GM18873 (cell line): ENCODE results near the gene PDZD4.

Source experiments
- ATAC-seq: cut with Tn5 transposase; IDR thresholded peaks from one replicate; pipeline ENCODE4 v1.9.1; 2021; ENCODE audit warnings: mild to moderate bottlenecking, moderate library complexity, moderate number of reproducible peaks; ENCODE audit not compliant: unreplicated experiment, low FRiP score

The PDZD4 gene, protein sequence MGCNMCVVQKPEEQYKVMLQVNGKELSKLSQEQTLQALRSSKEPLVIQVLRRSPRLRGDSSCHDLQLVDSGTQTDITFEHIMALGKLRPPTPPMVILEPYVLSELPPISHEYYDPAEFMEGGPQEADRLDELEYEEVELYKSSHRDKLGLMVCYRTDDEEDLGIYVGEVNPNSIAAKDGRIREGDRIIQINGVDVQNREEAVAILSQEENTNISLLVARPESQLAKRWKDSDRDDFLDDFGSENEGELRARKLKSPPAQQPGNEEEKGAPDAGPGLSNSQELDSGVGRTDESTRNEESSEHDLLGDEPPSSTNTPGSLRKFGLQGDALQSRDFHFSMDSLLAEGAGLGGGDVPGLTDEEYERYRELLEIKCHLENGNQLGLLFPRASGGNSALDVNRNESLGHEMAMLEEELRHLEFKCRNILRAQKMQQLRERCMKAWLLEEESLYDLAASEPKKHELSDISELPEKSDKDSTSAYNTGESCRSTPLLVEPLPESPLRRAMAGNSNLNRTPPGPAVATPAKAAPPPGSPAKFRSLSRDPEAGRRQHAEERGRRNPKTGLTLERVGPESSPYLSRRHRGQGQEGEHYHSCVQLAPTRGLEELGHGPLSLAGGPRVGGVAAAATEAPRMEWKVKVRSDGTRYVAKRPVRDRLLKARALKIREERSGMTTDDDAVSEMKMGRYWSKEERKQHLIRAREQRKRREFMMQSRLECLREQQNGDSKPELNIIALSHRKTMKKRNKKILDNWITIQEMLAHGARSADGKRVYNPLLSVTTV

DNA sequence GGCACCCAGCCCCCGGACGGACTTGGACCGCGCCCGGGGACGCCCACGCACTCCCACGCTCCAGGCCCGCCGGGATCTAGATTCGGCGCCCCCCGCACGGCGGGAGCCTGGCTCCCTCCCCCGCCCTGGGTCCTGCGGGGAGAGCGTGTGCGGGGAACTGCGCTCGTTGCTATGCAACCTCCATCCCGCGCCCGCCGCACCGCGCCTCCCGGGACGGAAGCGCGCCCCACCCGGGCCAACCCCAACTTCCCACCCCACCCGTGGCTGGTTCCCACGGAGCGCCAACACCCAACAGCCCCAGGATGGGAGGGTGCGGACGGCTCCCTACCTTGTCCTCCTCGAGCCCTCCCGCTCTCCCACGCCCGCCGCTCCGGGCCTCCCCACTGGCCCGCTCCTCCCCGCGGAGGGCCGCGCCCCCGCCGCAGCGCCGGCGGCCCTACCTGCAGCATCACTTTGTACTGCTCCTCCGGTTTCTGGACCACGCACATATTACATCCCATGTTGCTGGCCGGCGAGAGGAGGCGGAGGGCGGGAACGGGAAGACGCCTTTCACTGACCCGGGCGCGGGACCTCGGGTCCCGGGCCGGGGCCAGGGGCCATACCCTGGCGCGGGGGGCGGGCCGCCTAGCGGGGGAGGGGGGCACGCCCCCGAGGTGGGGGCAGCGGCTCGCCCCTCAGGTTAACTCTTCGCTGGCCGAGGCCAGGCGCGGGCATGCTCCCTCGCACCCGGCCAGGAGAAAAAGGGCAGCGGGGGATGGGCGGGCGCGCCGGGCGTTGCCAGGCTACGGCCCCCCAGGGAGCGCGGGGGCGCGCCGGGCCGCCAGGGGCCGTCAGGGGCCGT is at the start of gene PDZD4:
TSS of gene PDZD4 (minus strand) at position 746 of the 841 bp plus-strand sequence. CDS start at position 500, 246 bp downstream.
- no peak for ATAC-seq

DNA sequence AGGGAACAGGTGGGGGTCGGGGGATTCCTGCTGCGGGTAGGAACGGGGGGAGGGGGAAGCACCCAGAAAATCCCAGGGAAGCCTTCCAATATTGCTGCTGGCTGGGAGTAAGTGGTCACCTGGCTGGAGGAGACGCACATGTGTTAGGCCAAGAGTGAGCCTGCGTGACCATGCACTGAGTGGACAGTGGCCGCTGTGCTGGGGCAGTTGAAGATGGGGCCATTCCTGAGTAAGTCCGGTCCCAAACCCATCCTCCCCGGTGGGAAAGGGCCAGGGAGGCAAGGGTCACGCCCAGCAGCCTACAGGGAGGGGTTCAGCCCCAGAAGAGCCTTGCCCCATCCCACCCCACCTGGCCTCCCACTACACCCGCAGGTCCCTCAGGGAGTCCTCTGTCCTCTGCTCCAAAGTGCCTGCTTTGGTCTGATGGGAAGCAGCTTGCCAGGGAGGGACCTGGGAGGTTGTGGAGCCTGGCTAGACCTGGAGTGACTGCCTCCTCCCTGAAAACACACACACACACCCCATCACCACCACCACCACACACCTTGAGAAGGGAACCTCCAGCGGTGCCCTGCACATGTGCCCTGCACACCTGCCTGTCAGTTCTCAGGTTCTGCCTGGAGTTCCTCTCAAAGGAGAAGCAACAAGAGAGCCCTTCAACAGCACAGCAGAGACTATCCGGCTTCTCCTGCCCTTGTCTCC is 49.5 kb upstream of the PDZD4 start:
- ATAC-seq, result no peak

DNA sequence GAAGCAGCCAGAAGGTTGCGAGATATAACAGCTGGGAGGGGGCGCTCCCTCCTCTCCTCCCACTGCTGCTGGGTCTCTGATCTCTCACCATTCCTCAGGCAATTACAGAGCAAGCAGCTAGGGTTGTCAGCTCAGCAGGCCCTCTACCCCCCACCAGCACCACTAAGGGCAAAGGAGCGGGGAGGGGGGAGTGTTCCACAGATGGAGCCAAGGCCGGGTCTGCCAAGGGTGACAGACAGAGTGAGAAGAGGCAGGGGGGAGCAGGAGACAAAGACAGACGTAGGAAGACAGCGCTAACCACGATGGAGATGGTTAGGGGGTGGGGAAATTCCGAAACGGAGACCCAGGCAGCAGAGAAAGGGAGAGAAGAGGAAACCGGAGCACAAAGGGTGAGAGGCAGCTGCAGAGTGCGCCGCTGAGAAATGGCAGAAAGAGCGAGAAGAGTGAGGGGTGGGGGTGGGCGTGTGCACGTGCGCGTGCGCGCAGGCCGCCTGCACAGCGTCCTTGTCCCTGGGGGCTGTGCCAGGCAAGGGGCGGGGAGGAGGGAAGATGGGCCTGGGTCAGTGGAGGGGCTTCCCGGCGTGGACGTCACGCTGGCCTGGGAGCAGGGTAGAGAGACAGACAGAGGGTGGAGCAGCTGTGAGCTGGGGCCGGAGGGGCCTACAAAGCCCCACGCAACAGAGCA is 48.8 kb upstream of the PDZD4 start:
- ATAC-seq, result no peak

DNA sequence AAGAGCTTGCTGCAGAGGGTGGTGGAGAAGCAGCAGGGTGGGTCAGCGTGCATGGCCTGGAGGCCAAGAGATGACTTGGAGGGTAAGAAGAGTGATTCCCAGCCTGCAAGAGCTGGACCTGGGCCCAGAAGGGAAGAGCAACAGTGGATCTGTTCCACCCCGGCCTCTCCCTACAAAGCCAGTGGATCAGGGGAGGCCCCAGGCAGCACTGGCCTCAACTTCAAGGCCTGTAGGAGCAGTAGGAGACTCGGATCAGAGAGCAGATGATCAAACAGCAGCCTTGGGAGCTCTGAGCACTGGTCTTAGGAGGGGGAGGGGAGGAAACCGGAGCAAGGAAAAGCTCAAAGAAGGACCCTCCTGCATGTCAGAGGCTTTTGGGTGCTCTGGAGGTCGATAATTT is 48.0 kb upstream of the PDZD4 start:
- ATAC-seq, result no peak

DNA sequence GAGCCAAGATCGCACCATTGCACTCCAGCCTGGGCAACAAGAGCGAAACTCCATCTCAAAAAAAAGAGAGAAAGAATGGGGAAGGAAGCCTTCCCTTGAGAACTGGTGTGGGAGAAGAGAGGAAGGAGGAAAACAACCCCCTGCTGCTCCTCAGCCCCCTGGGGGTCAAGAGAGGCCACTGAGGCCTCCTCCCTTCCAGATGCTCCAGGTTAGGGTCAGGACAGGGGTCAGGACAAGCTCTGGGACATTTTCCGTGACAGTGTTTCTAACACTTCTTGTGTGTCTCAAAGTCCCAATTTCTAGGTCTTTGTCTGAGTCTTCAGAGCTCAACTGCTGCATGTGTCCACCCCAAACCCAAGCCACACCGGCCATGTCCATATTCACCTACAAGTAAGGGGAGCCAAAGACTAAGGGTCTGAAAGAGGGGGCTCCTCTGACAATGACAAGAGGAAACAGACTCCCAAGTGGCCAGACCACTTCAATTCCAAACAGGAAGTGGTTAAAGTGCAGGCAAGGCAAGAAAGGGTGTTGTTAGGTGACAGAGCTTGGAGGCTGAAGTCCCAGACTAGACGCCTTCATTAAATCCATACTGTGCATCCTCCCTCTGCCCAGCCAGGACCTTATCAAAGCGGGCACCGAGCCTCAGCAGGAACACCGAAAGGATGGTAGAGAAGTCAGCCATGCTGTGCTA is 47.4 kb upstream of the PDZD4 start:
- no peak for ATAC-seq

DNA sequence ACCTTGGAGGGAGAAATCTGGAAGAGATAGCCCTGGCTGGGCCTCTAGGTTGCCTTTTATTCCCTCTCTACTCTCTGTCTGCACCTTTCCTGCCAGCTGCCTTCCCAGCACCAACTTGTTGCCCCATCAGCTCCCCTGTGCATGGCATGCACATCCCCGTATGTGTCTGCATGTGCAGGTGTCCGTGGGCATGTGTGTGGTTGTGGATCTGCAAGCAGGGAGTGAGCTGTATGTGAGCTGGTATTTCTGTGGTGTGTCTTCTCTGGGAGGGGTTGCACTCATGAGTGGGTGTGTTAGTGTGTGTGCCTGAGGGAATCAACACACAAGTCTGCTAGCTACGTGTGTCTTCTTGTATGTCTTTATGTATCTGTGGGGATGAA is 45.8 kb upstream of the PDZD4 start:
- ATAC-seq, result no peak

DNA sequence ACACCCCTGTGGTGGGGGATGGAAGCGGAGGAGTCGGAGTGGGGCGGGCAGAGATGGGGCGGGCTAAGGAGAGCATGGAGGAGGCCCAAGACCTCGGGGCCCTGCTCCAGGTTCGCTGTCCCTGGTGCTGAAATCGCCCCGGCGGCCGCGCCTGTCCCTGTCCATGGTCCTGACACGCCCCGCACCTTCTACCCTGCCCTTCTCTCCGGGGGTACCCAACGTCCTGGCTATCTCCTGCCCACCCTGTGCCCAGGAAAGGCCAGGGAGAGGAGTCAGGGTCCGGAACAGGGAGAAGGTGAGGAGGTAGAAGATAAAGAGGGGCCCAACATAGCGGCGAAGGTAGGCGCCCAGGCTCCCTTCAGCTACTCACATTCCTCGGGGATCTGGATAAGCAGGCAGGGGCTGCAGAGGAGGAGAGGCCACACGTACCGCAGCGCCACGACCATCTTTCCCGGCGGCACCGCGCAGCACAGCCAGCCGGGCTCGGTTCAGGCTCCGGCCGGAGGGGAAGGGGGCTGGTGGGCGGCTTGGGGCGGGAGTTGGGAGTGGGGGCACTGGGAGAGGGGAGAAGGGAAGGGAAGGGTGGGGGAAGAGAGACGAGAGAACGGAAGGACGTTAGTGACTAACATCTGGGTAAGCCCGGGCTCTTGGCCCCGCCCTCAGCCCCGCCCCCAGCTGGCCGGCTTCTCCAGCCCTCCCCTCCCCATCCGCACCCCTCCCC is 45.2 kb upstream of the PDZD4 start:
- no peak for ATAC-seq

DNA sequence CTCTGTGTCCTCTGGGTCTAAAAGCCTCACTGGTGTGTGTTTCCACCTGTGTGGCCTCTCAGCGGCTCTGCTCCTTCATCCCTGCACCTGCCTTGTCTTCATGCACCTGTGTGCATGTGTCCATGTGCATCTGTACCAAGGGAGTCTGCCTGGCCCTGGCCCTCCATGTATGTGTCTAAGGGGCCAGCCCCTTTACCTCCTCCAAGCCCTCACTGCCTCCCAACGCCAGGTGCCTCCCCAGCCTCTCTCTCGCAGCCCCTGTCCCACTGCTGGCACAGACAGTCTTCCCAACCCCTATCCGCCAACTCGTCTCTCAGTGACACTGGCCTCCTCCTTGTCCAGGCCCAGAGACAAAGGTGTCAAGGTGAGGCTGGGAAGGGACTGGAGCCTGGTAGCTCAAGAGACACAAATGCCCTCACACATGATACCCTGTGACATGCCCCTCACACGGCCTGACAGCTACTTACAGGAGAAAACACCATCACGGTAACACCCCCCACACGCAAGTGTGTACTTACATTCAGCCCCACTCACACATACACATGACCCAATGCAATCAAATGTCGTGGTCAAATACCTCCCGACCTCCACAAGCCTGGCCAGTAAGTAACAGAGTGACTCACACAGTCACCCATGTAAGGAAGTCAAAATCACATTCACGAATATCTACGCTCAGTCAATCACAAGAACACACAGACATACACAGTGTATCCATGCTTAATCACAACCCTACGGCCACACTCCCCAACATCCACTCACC is 44.2 kb upstream of the PDZD4 start:
- ATAC-seq, result no peak

DNA sequence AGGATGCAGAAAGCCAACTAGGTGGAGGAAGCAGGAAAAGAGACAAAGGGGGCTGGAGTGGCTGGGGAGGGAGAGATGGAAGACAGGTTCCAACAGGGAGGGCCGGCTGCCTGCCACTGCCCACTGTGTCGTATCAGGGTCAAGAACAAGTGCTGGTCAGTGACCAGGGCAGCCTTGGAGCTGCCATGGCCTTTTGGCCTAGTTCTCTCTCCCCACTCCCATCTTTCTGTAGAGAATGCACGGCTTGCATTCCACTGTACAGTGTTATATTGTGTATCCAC is 43.7 kb upstream of the PDZD4 start:
- ATAC-seq, result no peak

DNA sequence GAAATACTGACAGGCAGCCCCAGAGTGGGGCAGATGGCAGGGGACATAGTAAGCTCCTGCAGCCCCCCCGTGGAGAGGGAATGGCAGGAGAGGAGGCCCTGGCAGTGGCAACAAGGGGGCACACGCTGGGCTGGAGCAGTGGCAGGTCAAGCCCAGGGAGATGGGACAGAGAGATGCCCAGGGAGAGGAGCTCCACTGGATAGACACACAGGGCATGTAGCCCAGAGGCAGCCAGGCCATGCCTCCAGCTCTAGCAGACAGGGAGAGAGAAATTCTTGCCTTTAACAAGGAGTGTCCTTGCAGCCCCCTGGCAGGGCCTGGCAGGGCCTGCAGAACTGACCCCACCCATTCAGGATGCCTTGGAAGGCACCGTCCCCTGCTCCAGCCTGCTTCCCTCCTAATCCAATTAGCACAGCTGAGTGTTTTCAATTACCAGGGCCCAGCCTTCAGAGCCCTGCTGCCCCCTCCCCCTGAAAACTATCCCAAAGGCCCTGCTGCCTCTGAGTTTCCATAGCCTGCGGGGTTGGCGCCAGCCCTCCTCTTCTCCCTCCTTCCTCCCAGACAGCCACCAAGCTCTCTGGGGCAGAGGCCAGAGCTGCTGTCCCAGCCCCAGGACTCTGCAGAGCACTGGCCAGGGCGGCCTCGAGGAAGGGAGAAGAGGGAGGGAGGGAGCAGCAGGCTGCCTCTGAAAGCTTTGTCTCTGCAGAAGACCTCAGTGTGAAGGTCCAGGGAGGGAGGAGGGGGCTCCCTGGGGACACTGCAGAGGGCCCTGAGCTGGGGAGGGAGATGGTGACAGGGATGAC is 43.1 kb upstream of the PDZD4 start:
- ATAC-seq, result no peak

DNA sequence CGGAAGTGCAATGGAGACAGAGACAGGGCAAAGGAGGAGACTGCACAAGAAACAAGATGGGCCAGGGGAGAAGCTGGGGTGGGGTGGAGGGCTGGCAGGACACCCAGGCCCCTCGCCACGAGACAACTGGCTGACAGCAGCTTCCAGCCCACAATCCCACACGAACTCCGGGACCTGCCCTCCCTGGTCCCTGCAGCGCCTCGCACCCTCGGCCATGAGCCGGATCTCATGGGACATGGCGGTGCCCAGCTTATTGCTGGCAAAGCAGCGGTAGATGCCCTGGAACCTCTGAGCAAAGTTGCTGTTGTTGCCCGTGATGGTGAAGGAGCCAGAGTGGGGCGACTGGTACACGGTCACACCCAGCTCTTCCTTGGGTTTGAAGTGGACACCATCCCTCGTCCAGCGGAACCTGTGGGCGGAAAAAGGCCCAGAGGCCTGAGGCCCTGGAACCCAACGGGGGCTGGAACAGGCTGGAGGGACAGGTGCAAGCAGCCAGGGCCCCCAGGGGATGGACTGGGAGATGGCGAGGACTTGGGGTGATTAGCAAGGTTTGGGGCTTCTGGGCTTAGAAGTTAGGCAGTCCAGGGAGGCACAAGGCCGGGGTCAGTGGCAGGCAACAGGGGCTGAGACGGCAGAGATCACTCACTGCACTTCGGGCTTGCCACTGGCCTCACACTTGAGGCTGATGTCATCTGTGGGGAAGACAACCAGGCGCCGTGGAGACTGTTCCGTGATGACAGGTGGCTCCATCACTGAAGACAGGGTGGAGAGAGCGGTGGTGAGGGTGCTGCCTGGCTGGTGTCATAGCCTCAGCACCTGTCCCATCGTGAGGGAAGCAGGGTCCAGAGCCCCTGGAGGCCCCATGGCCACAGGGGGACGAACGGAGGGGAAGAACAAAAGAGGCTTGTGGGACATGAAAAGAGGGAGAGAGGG is 41.9 kb upstream of the PDZD4 start:
- no peak for ATAC-seq

DNA sequence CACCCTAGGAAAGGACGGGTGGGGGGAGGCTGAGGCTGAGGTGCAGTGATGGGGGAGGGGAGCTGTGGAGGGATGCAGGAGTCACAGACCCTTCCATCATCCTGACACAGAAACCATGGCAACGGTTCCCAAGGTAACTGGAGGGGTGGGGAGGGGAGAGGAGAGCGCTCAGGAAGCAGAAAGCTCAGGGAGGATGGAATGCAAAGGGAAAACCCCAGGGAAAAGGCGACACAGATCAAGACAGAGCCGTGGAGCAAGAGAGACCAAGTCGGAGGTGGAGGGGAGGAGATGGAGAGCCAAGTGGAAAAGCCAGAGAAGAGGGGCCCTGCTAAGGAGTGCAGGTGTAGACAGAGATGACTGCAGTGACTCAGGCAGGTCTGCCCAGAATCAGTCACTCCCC is 41.1 kb upstream of the PDZD4 start:
- no peak for ATAC-seq

DNA sequence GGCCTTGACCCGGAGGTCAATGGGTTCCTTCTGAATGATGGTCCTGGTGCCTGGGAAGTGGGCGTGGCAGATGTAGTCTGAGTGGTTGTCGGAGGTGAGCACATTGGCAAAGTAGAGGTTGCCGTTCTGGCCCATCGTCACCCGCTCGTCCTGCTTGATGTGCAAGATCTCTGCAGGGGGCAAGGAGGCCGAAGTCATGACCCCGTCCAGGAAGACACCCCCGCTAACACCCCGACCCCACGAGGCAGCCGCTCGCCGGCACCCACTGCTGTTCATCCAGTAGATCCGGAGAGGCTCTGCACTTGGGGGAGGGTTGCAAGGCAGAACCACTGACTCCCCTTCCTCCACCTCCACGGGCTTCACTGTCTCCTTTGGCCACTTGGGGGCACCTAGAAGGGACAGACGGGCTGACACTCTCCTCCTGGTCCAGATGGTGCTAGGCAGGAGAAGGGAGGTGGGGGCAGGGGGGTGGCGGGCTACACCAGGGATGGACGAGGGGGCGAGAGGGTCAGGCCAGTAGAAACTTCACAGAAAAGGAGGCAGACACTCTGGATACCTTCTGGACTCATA is 40.5 kb upstream of the PDZD4 start:
- no peak for ATAC-seq

DNA sequence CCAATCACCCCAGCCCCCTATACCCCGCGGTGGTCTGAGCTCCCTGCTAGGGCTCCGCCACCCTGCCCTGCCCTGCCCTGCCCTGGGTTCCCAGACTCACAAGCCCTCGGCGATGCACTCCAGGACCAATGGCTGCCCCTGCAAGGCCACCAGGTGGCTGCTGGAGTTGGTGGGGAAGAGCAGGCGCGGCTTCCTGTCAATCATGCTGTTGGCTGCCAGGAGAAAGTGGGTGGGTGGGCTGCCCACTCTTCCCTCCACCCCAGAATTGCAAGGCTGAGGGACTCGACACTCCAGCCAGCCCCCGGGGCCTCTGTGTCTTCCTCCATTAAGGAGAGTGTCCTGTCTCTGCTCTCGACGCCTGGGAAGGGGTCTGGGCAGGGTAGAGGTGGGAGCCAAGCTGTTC is 39.9 kb upstream of the PDZD4 start:
- ATAC-seq, result no peak

DNA sequence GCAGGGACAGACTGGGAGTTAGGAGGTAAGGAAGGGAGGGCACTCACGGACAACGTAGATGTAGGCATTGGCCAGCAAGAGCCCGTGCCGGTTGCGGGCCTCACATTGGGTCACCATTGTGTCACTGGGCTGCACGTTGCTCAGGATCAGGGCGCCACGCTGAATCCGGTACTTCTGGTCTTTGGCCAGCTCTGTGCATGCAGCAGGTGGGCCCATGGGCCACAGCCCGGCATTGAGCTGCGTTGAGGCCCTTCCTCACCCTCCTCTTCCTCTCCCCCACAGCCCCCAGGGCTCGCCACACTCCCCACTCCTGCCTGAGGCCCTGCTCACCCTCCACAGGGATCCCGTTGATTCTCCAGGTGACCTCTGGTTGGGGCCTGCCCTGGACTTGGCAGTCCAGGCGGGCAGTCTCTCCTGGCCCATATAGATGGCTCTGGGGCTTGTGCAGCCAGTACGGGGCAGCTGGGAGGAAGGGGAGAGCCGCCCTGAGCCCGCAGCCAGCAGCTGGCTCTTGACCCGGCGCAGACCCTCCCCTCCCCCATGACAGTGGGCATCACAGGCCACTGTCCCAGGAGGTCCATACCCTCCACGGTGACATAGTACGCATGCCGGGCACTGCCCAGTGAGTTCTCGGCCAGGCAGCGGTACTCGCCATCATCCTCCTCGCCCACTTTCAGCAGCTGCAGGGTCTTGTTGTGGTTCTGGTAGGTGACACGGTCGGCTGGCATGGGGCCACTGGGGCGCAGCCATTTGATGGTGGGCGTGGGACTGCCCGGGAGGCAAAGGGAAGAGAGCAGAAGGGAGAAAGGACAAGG is 39.3 kb upstream of the PDZD4 start:
- ATAC-seq, result no peak
